ENCODE data around the gene EXOC3L4.
A peak's percentile ranks its signal among the peaks of the same experiment; 100 is the strongest.
"Not testable (repeated sequence)": the region's sequence is repeated elsewhere in the genome, so short reads cannot be mapped to it uniquely, and the experiment has no call there.

EXOC3L4 gene

DNA sequence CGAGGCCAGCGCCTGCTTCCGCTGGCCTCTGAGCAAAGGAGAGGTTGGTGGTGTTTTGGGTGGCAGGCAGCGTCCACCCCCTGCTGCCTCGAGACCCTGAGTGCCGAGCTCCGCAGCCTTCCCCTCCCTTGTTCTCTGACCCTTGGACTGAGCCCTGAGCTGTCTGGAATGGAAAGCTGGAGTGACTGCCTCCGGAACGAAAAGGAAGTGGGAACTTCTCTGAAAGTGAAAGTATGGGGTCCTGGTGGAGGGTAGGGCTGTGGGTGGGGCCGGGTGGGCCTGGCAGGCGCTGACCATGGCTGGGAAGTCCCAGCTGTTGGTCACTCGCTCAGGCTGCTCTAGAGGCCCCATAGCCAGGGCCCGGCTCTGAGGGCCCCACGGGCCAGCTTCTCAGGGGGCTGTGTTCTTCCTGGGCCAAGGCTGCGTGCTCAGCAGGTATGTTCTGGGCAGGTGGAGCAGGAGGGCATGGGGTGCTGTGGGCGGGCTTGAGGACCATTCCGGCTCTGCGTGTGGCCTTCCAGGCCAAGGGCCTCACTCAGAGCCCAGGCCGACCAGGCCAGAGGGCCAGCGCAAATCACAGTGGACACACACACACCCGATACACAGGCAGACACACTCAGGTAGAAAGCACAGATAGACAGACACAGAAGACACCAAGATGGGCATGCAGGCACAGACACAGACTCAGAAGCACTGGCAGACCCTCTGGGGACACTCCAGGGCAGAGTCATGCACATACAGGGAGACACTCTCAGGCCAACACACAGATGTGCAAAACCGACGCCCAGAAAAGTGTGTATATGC is at the start of gene EXOC3L4:
EXOC3L4 (plus strand) TSS at position 320 of the 804 bp plus-strand sequence. CDS start 5,495 bp downstream, outside the sequence.
- Mint-ChIP-seq H3K4me3 (no peak within 1 kb of the TSS), H3K27me3 (peaks cover 44% of the 10 kb centered on the region), H3K36me3 (no peaks in the 10 kb centered on the region)

GRCh38 chr14:103045371-103045869 is 49.1 kb upstream of the EXOC3L4 start:
- no peak overlapping the region for H3K4me3 Mint-ChIP-seq
- no peak for DNase-seq
- no peaks in the 10 kb centered on the region for H3K9me3 Mint-ChIP-seq
- H3K36me3 Mint-ChIP-seq = no peaks in the 10 kb centered on the region
- CTCF ChIA-PET = interaction anchor here (0.6 kb wide), 1 partner anchor 30 kb away, joined by 3 read pairs; no protein-coding TSS in a partner anchor
- H3K27me3 Mint-ChIP-seq = peaks cover 15% of the 10 kb centered on the region
- no peak overlapping the region for H3K27ac Mint-ChIP-seq
- peaks cover 4% of the 10 kb centered on the region for H3K4me1 Mint-ChIP-seq

More for the DNA sequence above, at the start of gene EXOC3L4:
- peaks cover 3% of the 10 kb centered on the region for H3K4me1 Mint-ChIP-seq
- DNase-seq = no peak
- no peaks in the 10 kb centered on the region for H3K9me3 Mint-ChIP-seq
- CTCF ChIA-PET = interaction anchor here (4.5 kb wide), 1 partner anchor 11 kb away, joined by 30 read pairs; no protein-coding TSS in a partner anchor
- H3K27ac Mint-ChIP-seq = no peak within 1 kb of the TSS

GRCh38 chr14:103047453-103047852 is 47.1 kb upstream of the EXOC3L4 start:
- CTCF ChIA-PET, H3K9me3 Mint-ChIP-seq, DNase-seq, H3K4me3 Mint-ChIP-seq, H3K4me1 Mint-ChIP-seq, H3K36me3 Mint-ChIP-seq, H3K27ac Mint-ChIP-seq: not testable (repeated sequence)
- H3K27me3 Mint-ChIP-seq = peaks cover 20% of the 10 kb centered on the region

DNA sequence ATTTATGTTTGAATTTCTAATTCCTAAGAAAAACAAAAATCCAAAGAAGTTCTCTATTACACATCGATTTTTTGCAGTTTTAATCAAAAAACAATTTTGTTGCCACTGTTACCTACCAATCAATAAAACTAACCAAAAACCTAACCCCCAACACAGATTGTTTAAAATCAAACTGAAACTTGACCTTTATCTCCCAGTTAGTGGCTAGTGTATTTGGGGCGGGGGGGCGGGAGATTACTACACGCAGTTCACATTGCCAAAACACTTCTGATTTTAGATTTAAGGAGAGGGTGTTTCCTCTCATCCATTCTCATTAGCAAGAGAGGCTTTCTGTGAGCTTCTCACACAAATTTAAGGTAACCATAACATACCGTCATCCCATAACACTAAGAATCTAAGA is 43.6 kb upstream of the EXOC3L4 start:
- CTCF ChIA-PET = no interaction called here
- Mint-ChIP-seq H3K4me1 (peaks cover 2% of the 10 kb centered on the region), H3K27me3 (peaks cover 28% of the 10 kb centered on the region), H3K4me3 (no peak overlapping the region), H3K9me3 (no peaks in the 10 kb centered on the region), H3K27ac (no peak overlapping the region), H3K36me3 (no peaks in the 10 kb centered on the region)
- DNase-seq = no peak

DNA sequence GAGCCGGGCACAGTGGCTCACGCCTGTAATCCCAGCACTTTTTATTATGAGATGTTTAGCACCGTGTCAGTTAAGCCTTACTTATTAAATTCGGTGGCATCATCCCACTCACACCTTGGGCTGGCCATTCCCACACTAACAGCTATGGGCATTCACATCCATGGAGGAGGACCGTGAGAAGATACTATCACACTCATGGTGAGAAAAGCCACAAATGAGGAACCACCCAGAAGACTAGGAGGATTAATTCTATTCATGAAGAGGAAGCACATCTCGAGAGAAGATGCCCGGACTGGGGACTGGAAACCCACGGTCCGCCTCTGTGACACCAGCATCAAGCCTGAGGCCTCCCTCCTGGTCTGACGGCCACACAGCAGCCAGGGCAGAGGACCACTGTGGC is 42.1 kb upstream of the EXOC3L4 start:
- Mint-ChIP-seq H3K27ac (no peak overlapping the region), H3K4me3 (no peak overlapping the region), H3K36me3 (no peaks in the 10 kb centered on the region), H3K27me3 (peaks cover 36% of the 10 kb centered on the region), H3K9me3 (no peaks in the 10 kb centered on the region), H3K4me1 (peaks cover 5% of the 10 kb centered on the region)
- no peak for DNase-seq
- CTCF ChIA-PET = interaction anchor here (0.5 kb wide), 1 partner anchor 240 kb away, joined by 5 read pairs; no protein-coding TSS in a partner anchor

DNA sequence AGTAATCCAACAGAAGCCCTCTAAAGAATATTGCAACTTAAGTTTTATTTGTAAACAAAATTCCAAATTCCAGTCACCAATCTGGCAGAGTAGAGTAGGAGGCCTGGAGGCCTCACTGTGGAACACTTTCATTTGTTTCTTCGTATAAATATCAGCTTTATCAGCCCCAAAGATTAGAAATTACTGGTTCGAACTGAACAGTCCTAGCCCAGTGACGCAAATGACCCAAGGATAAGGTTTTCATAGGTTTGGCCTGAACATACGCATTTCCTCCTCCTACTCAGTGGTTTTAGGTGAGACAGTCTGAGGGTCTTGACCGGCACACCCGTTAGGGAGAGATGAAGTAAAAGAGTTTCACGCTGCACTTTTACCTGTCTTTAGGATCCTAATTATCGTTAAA is 38.8 kb upstream of the EXOC3L4 start:
- H3K27ac Mint-ChIP-seq = no peak overlapping the region
- peaks cover 11% of the 10 kb centered on the region for H3K4me1 Mint-ChIP-seq
- H3K36me3 Mint-ChIP-seq = no peaks in the 10 kb centered on the region
- H3K4me3 Mint-ChIP-seq = peak overlapping the region; percentile 34
- H3K27me3 Mint-ChIP-seq = peaks cover 63% of the 10 kb centered on the region
- CTCF ChIA-PET = no interaction called here
- H3K9me3 Mint-ChIP-seq = no peaks in the 10 kb centered on the region
- no peak for DNase-seq

- peak; percentile 33 for DNase-seq
- H3K4me3 Mint-ChIP-seq = peak overlapping the region; percentile 58
- H3K27ac Mint-ChIP-seq = no peak overlapping the region
- peaks cover 11% of the 10 kb centered on the region for H3K4me1 Mint-ChIP-seq
- no peaks in the 10 kb centered on the region for H3K9me3 Mint-ChIP-seq
- CTCF ChIA-PET = no interaction called here
- no peaks in the 10 kb centered on the region for H3K36me3 Mint-ChIP-seq
- H3K27me3 Mint-ChIP-seq = peaks cover 69% of the 10 kb centered on the region
Measured at GRCh38 chr14:103056322-103057027, 38.0 kb upstream of the EXOC3L4 start.

DNA sequence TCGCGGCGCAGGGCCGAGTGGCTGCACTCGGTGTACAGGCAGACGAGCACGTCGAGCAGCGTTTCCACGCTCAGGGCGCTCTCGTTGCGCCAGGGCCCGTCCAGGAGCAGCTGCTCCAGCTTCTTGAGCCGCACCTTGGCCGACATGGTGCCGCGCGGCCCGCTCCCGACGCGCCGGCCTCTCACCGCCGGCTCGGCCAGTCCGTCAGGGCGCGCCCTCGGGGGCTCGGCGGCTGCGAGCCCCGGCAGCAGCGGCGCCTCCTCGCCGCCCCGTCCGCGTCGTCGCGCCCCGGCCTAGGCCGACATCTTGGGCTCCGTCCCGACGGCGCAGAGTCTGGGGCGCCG is 37.5 kb upstream of the EXOC3L4 start:
- Mint-ChIP-seq H3K27me3 (peaks cover 71% of the 10 kb centered on the region), H3K36me3 (no peaks in the 10 kb centered on the region), H3K27ac (no peak overlapping the region), H3K4me1 (peaks cover 11% of the 10 kb centered on the region), H3K9me3 (no peaks in the 10 kb centered on the region), H3K4me3 (no peak overlapping the region)
- DNase-seq = no peak
- CTCF ChIA-PET = no interaction called here

DNA sequence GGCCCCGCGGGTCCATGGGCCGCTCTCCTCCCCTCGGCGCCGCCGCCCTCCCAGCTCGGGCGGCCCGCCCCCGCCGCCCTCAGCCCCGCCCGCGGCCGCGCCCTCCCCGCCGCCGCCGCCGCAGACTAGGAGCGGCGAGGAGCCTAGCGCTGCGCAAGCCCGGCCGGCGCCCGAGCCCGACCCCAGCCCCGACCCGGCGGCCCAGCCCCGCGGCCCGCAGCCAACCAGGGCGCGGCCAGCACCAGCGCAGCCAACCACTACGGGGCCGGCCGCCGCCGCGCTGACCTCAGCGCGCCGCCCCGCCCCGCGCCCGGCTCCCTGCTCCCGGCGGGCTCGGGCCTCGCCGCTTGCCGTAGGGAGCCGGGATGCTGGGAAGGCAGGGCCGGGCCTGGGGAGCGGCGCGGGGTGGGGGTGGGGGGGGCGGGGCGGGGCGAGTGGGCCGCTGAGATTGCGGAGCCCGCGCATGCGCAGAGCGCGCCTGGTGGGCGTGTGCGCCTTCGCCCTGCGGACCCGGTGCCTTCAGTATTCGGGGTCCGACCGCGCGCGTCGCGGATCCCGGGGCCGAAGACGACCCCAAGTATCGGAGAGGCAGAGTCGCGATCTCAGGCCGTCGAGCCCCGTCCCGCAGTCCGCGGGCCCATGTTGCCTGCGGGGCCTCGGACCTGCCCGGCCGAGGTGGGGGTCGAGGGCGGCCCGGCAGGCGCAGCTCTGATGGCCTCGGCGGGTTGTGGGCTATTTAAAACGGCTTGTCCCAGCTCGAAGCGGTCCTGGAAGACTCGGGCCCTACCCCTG is 37.0 kb upstream of the EXOC3L4 start, which contains the start of gene CDC42BPB:
CDC42BPB (minus strand) TSS at position 178 of the 792 bp plus-strand sequence. CDS start 376 bp downstream, outside the sequence.
- H3K4me1 Mint-ChIP-seq = peaks cover 11% of the 10 kb centered on the region
- peak; percentile 63 for DNase-seq
- H3K36me3 Mint-ChIP-seq = no peaks in the 10 kb centered on the region
- H3K4me3 Mint-ChIP-seq = peak within 1 kb of the TSS; percentile 58
- no peaks in the 10 kb centered on the region for H3K9me3 Mint-ChIP-seq
- CTCF ChIA-PET = interaction anchor here (1.3 kb wide), 1 partner anchor 47 kb away, joined by 4 read pairs; no protein-coding TSS in a partner anchor
- peaks cover 72% of the 10 kb centered on the region for H3K27me3 Mint-ChIP-seq
- no peak within 1 kb of the TSS for H3K27ac Mint-ChIP-seq

GRCh38 chr14:103058164-103059055 is 36.1 kb upstream of the EXOC3L4 start:
- no peaks in the 10 kb centered on the region for H3K36me3 Mint-ChIP-seq
- peak overlapping the region; percentile 50 for H3K4me3 Mint-ChIP-seq
- peaks cover 11% of the 10 kb centered on the region for H3K4me1 Mint-ChIP-seq
- no peak for DNase-seq
- H3K9me3 Mint-ChIP-seq = no peaks in the 10 kb centered on the region
- no peak overlapping the region for H3K27ac Mint-ChIP-seq
- CTCF ChIA-PET = interaction anchor here (1.3 kb wide), 1 partner anchor 47 kb away, joined by 4 read pairs; no protein-coding TSS in a partner anchor
- peaks cover 75% of the 10 kb centered on the region for H3K27me3 Mint-ChIP-seq

- Mint-ChIP-seq H3K27ac (no peak overlapping the region), H3K27me3 (peaks cover 75% of the 10 kb centered on the region), H3K36me3 (no peaks in the 10 kb centered on the region), H3K4me1 (peaks cover 11% of the 10 kb centered on the region), H3K4me3 (no peak overlapping the region), H3K9me3 (no peaks in the 10 kb centered on the region)
- CTCF ChIA-PET = no interaction called here
- DNase-seq = no peak
Measured at GRCh38 chr14:103059556-103059955, 35.0 kb upstream of the EXOC3L4 start.

DNA sequence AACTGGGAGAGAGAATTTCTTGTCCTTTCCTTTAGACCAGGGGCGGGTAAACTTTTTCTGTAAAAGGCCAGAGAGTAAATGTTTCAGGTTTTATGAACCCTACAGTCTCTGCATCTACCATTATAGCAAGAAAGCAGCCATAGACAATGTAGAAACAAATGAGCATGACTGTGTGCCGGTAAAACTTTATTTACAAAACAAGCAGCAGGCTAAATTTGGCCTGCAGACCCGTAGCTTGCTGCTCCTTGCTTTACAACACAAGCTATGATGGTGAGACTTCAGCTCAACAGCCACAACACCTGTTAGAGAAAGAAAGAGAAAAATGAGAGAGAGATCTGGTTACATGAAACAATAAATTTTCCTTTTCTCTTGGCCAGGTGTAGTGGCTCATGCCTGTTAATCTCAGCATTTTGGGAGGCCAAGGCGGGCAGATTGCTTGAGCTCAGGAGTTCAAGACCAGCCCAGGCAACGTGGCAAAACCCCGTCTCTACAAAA is 33.0 kb upstream of the EXOC3L4 start:
- no peak overlapping the region for H3K27ac Mint-ChIP-seq

DNA sequence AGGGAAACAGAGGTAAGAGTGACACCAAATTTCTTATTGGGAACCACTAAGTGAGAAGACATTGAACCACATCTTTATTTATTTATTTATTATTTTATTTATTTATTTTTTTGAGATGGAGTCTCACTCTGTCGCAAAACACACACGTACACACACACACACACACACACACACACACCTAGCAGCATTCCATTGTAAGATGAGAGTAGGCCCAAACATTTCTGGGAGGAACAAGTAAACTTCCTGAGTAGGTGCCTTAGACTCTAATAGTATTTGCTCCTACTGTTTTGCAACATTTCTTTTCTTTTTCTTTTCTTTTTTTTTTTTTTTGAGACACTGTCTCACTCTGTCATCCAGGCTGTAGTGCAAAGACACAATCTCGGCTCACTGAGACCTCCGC is 30.1 kb upstream of the EXOC3L4 start:
- no peaks in the 10 kb centered on the region for H3K9me3 Mint-ChIP-seq
- H3K4me1 Mint-ChIP-seq = no peaks in the 10 kb centered on the region
- no peak overlapping the region for H3K27ac Mint-ChIP-seq
- peaks cover 43% of the 10 kb centered on the region for H3K27me3 Mint-ChIP-seq
- H3K4me3 Mint-ChIP-seq = no peak overlapping the region
- H3K36me3 Mint-ChIP-seq = no peaks in the 10 kb centered on the region
- DNase-seq = no peak
- CTCF ChIA-PET = no interaction called here

More for the DNA sequence above, 33.0 kb upstream of the EXOC3L4 start:
- Mint-ChIP-seq H3K4me3 (no peak overlapping the region), H3K4me1 (peaks cover 6% of the 10 kb centered on the region), H3K9me3 (no peaks in the 10 kb centered on the region), H3K27me3 (peaks cover 67% of the 10 kb centered on the region), H3K36me3 (no peaks in the 10 kb centered on the region)
- CTCF ChIA-PET = no interaction called here
- no peak for DNase-seq

Data from activated naive CD4-positive, alpha-beta T cell treated with anti-CD3 and anti-CD28 coated beads, Interleukin-2, amount 10 ng/mL, durations not matched to agents 7 days and 5 days (primary cell).